HG03354 (cell line): ENCODE measurements around the gene DGKQ.
A peak's percentile ranks its signal among the peaks of the same experiment; 100 is the strongest.
"Not testable (repeated sequence)": the region's sequence is repeated elsewhere in the genome, so short reads cannot be mapped to it uniquely, and the experiment has no call there.

Source experiments
- ATAC-seq: cut with Tn5 transposase; IDR thresholded peaks from one replicate; pipeline ENCODE4 v1.9.1; 2021; ENCODE audit warnings: mild to moderate bottlenecking; ENCODE audit not compliant: unreplicated experiment, poor library complexity, severe bottlenecking

Gene DGKQ

GRCh38 chr4:984336-985054 is 11.1 kb upstream of the DGKQ start:
- ATAC-seq: no peak

GRCh38 chr4:982814-983213 is 9.4 kb upstream of the DGKQ start:
- no peak for ATAC-seq

GRCh38 chr4:982291-982690 is 8.9 kb upstream of the DGKQ start:
- no peak for ATAC-seq

GRCh38 chr4:978957-979701 is 5.8 kb upstream of the DGKQ start:
- ATAC-seq: no peak

- not testable (repeated sequence) for ATAC-seq
These were observed 2.6 kb upstream of the DGKQ start for GRCh38 chr4:976016-976415.

- ATAC-seq: no peak
These were observed 1.3 kb upstream of the DGKQ start for GRCh38 chr4:974668-975067.

- ATAC-seq: peak; percentile 50
These were observed 531 bp downstream of the DGKQ start for GRCh38 chr4:972651-973424.

- ATAC-seq: no peak
These were observed 1.5 kb downstream of the DGKQ start for GRCh38 chr4:971666-972500.

- ATAC-seq: no peak
These were observed 2.4 kb downstream of the DGKQ start for GRCh38 chr4:970854-971520.

GRCh38 chr4:970046-970745 is 3.2 kb downstream of the DGKQ start:
- ATAC-seq: no peak

- no peak for ATAC-seq
These were observed 4.6 kb downstream of the DGKQ start for GRCh38 chr4:968621-969394.

GRCh38 chr4:968221-968620 is 5.1 kb downstream of the DGKQ start:
- ATAC-seq: no peak

GRCh38 chr4:967113-968104 is 6.0 kb downstream of the DGKQ start:
- ATAC-seq: no peak

- no peak for ATAC-seq
These were observed 6.9 kb downstream of the DGKQ start for GRCh38 chr4:966266-967112.

GRCh38 chr4:965766-966134 is 7.6 kb downstream of the DGKQ start:
- no peak for ATAC-seq
